GM21528 (cell line): ENCODE measurements around the gene HES4.
"Not testable (repeated sequence)": the region's sequence is repeated elsewhere in the genome, so short reads cannot be mapped to it uniquely, and the experiment has no call there.

Experiments used
- ATAC-seq: cut with Tn5 transposase; IDR thresholded peaks from one replicate; pipeline ENCODE4 v1.9.1; 2021; ENCODE audit warnings: mild to moderate bottlenecking, moderate library complexity; ENCODE audit not compliant: unreplicated experiment, low FRiP score

Gene HES4

DNA sequence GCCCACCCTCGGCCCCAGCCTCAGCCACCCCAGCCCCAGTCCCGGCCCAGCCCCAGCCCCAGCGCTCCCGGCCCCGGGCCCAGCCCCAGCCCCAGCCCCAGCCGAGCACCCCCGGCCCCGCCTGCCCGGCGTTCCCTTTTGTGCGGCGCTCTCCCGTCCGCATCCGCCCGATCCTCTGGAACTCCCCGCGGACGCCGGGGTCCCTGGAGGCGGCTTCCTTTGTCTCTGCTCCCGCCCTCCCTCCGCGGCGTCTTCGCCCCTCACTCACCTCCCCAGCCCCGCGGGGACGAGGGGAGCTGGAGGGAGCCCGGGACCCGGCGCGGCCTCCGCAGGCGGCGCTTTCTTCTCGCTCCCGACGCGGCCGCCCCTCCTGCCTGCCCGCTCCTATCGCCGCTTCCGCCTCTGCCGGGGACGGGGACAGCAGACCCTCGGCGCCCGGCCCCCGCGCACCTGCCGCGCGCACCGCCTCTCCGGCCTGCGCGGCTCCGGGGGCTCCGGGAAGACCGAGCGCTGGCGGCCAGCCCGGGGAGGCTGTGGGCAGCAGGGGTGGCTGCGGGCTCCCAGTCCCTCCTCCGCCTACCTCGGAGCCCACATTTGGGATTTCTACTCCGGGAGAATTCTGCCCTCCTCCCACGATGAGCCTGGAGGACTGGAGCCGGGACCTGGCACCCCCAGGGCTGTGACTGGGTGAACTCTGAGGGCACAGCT is 34.0 kb upstream of the HES4 start:
- no peak for ATAC-seq

DNA sequence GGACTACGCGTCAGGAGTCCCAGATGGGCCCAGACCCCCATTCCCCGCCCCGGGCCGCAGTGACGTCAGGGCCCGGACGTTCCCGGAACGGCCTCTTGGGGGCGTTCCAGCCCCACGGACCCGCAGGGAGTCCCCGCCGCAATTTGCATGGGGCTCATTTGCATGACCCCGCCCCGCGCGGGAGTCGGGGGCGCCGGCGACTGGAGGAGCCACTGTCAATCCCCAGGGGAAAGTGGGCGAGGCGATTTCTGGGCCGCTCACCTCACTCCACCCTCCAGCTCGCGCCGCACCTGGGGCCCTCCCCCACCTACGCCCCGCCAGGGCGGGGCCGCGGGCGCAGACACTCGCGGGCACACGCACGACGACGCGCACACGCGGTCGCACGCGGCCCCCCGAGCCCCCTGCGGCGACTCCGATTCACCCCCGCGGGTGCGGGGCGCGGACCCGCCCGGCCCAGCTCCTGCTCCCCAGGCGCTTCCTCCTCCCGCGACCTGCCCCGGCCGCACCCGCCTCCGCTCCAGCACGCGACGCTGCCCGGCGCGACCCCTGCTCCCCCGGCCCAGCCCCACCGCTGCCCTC is 33.2 kb upstream of the HES4 start:
- peak; percentile 82 for ATAC-seq

DNA sequence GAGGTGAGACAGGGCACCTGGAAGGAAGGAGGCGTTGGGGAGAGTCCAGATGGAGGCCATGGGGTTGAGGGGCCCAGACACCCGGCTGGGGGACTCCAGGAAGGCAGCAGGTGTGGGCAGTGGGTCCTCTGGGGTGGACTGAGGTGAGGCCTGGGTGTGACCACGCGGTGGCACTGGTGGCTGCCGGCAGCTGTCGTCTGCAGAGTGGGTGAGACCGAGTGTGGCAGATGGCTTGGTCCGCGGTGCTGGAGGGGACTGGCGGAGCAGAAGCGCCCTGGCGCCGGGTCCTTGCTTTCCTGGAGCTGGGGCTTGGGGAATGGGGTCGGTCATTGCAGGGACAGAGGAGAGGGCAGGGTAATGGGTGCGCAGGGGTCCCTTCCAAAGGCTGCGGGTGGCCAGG is 32.5 kb upstream of the HES4 start:
- peak; percentile 3 for ATAC-seq

DNA sequence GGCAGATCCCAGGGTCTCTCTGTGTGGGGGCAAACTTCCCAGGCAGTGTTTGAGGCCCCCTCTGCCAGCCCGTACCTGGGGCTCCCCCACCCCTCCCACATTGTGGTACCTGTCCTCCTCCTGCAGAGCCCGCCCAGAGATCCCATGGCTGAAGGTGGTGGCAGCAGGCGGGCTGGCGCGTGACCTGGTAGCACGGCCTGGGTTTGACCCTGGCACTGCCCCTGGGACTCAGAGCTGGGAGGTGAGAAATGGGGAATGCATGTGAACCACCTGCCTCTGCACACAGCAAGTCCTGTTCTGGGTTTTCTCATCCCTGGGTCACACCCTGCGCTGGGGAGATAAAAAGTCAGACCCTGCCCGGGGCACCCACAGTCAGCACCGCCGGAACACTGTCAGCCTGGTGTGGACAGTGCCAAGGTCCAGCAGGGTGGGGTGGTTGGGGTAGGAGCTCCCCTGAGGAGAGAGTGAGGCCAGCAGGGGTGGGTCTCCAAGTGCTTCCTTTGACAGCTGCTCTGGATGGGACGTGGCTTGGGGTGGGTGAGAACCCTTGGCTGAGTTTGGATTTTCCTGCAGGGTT is 31.9 kb upstream of the HES4 start:
- no peak for ATAC-seq

DNA sequence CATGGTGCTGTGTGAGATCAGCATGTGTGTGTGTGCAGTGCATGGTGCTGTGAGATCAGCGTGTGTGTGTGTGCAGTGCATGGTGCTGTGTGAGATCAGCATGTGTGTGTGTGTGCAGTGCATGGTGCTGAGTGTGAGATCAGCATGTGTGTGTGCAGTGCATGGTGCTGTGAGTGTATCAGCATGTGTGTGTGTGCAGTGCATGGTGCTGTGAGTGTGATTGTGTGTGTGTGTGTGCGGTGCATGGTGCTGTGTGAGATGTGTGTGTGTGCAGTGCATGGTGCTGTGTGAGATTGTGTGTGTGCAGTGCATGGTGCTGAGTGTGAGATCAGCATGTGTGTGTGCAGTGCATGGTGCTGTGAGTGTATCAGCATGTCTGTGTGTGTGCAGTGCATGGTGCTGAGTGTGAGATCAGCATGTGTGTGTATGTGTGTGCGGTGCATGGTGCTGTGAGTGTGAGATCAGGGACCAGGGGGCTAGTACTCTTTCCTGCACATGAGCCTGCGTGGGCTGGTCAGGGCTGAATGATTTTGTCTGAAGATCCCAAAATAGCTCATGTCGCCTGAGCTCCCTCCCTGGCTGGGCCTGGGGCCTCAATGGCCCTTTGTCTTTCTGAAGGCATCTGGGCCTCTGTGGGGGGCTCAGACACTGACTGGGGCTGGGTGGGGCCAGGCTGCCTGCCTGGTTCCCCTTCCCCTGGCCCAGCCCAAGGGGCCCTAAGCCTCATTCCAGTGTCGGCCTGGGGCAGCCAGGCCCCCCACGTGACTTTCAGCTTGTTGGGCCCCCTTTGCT is 31.2 kb upstream of the HES4 start:
- not testable (repeated sequence) for ATAC-seq

- no peak for ATAC-seq
Measured at GRCh38 chr1:1027791-1028190, 27.9 kb upstream of the HES4 start.

GRCh38 chr1:1026599-1027413 is 26.9 kb upstream of the HES4 start:
- ATAC-seq = no peak

- ATAC-seq = no peak
Measured at GRCh38 chr1:1025730-1026129, 25.8 kb upstream of the HES4 start.

DNA sequence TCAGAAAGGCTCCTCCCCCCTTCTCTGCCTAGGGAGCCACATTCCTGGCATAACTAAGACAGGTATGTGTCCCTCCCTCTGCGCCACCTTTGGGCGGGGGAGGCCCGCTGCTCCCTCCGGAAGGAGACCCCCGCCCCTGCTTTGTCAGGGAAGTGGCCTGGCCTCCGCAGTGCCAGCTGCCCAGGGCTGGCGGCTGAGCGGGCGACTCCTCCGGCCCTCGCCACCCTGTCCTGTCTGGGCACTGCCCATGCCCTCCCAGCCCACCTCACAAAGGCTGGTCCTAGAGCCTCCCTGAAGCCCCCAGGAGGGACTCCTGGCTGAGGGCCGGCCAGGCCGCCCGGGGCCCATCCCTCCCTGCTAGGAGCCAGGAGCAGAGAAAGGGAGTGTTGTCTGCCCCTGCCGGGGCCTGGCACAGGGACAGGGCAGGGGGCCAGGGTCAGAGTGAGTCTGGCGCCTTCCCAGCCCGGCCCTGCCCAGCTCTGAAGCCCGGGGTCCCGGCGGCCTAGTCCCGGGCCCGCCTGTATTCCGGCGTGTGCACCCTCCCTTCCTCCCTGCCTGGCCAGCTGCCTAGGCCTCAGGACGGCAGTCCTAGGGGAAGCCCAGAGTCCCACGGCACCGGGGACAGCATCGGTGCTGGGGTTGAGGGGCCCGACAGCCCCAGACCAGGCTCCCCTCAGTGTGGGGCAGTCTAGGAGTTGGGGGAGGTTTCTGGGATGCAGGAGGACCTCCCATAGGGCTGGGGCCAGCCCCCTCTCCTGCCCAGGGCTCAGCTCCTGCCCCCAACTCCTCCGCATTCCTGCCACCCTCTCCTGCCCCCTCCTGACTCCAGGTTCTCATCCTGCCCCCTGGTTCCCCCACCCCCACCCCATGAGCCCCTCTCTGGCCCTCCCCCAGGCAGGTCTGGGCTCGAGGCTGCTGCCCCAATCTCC is 25.1 kb upstream of the HES4 start:
- ATAC-seq = no peak

DNA sequence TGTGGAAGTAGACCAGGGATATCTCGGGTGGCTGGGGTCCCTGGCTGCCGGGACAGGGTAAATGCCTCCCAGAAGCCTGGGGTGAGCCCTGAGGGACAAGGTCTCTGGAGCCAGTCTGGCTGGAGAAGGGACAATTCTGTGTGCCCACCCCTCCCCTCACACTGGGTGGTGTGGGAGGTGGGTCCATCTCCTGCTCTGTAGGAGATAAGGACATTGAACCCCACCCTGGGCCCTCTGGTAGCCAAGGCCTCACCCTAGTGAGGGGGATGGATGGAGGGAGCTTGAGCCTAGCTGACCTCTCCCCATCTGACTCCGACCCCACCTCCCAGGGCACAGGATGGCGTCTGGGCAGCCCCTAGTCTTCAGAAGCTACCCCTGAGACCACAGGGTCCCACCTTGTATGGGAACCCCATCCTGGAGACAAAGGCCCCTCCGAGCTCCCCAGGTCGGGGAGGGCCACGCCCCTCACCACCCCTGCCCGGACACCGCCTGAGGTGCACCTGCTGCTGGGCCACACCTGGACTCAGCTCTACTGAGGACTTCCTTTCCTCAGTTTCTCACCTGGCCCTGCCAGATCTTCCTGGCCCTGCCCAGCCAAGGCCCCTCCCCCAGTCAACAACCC is 24.4 kb upstream of the HES4 start:
- ATAC-seq = no peak

DNA sequence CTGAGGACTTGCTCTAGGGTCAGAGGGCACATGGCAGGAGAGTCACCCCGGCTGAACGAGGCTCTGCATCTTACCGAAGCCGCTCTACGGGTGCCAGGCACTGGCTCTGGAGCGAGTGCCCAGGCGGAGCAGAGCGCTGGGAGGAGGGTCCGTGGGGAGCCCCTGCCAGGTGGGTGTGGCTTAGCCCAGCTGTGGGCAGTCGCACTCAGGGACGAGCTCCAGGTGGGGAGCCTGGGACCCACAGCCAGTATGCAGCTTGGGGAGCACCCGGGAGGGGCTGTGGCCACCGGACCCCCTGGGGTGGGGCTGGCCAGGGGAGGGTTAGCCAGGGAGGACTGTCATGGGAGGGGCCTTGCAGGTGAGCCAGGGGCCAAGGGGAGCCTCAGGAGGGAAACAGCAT is 23.8 kb upstream of the HES4 start:
- no peak for ATAC-seq

DNA sequence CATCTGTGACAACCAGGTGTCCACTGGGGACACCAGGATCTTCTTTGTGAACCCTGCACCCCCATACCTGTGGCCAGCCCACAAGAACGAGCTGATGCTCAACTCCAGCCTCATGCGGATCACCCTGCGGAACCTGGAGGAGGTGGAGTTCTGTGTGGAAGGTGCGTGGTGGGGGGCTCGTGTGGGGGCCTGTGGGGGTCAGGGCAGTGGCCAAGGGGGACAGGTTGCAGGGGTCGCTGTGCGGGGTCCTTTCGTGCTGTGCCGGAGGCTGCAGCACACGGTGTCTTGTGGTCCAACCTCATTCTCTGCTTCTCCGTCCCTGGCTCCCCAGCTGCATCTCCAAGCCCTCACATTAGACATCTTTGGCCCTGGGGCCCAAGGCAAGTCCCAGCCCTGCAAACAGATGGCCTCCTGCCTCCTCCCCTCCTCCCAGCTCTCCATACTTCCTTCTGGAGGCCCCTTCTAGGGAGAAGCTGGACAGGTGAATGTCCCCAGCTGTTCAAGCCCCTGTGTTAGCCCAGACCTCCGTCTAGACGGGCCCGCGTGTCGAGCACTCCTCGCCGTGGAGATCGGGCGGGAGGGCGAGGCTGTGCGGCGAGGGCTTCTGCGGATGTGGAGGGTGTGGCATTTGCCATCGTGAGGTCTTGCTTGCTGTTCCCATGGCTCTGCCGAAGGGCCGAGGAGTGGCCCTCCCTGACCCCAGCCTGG is 22.6 kb upstream of the HES4 start:
- no peak for ATAC-seq

- no peak for ATAC-seq
Measured at GRCh38 chr1:1021920-1022259, 22.0 kb upstream of the HES4 start.

DNA sequence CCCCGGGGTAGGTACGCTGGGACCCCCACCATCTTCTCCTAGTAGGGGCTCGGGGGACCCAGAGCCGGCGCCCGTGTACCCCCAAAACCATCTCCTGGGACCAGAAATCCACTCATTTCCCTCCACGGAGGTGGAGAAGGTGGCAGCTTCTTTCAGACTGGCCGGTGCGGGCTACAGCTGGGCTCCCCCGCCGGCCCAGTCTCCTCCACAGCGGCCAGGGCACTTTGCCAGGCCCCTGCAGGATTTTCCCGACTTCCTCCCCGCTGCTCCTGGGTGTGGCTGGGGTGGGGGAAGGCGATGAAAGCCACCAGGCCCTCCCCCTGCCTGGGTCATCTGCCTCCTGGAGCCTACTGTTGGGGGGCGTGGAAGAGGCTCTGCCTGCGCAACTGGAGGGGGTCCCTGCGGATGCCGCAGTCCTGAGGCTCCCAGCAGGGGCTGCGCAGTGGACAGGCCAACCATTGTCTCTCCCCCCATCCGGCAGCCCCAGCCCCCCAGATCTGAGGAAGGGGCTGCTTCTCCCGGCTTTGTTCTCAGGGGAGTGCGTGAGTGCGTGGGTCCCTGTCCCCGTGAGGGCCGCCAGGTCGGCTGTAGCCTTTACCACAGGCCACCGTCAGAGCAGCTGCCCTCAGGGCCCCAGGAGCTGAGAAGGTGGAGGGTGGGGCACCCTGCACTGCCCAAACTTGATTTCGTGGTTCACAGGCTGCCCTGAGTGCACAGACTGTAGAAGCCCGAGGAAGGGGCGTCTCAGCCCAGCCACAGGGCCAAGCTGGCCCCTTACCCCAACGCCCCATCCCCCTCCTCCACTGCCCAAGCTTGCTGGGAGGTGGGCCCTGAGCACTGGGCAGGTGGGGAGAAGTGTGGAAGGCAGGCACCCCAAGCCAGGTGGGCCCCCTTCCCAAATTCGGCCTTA is 21.4 kb upstream of the HES4 start:
- no peak for ATAC-seq

DNA sequence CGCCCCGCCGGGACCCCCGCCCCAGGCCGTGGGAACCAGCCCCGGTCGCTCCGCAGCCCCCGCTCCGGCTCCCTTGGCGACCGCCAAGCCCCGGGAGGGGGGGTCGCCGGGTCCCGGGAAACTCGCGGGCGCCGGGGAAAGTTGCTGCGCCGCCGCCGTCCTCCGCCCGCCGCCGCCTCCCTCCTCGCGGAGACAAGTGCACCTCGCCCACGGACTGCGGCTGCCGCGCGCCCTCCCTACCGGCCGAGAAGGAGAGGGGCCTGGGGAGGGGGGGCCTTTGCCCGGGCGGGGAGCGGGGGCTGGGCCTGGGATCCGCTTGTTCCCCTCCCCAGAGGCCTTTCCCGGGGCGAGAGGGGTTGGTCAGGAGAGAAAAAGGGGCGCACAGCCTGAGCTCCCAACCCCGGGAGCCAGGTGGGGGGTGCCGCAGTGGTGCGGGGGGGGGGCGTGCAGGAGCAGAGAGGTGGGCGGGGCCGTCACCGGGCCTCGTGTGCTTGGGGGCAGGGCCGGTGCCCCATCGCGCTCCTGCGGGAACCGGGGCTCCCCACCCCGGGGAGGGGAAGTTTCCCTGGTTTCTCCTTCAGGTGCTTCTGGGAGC is 20.6 kb upstream of the HES4 start:
- peak; percentile 24 for ATAC-seq

- peak; percentile 26 for ATAC-seq
Measured at GRCh38 chr1:1020000-1020404, 20.1 kb upstream of the HES4 start, which contains the start of gene AGRN. Gene AGRN, plus strand, starts transcription at chr1:1020120. Its CDS starts 53 bp downstream, at chr1:1020173.
